Sigmoid colon (tissue), 7 donors: ENCODE results near the gene LRP1B. TPM values are rescaled to one million over a fixed set of nuclear protein-coding genes. Genes with fewer than 3 reads are reported as not detected.

ENCODE experiments used
- DNase-seq: peaks from one replicate; pipeline ENCODE4 v3.0.0-alpha.2; 2019
- H3K27ac ChIP-seq, 4 donors: fragments of 200-600 bp; sonication (generic); one replicate each; pipeline ENCODE4 v1.5.1; 2016 to 2019; ENCODE audit warnings: mild to moderate bottlenecking in 1 of 4
- H3K27me3 ChIP-seq, 3 donors: fragments of 200-600 bp; sonication (generic); one replicate each; pipeline ENCODE4 v1.5.1; 2019; ENCODE audit warnings: mild to moderate bottlenecking in 1 of 3
- H3K36me3 ChIP-seq, 4 donors: fragments of 200-600 bp; sonication (generic); one replicate each; pipeline ENCODE4 v1.5.1; 2016 to 2019
- H3K4me1 ChIP-seq, 4 donors: fragments of 200-600 bp; sonication (generic); one replicate each; pipeline ENCODE4 v1.5.1; 2017 to 2019
- H3K4me3 ChIP-seq, 4 donors: fragments of 200-600 bp; sonication (generic); one replicate each; pipeline ENCODE4 v1.5.1; 2017 to 2019; ENCODE audit warnings: mild to moderate bottlenecking in 2 of 4, moderate library complexity in 1 of 4
- H3K9me3 ChIP-seq, 4 donors: fragments of 200-600 bp in 3 of 4; sonication (generic) in 3 of 4; one replicate each; pipeline versions ENCODE4 v1.5.1 to v1.6.1; 2013 to 2019
- CTCF ChIP-seq, 4 experiments: fragments of 450-650 bp in 3 of 4; fragments of 200-600 bp in 1 of 4; IDR thresholded peaks; one replicate each; pipeline ENCODE4 v1.5.1; 2016 to 2019; ENCODE audit warnings: antibody characterized with exemption in 4 of 4, mild to moderate bottlenecking in 3 of 4, moderate library complexity in 2 of 4
- EP300 ChIP-seq, 4 donors: sonication (generic); formaldehyde crosslinking; IDR thresholded peaks; one replicate each; pipeline ENCODE4 v1.6.1; 2017; ENCODE audit warnings: antibody characterized with exemption in 4 of 4
- POLR2A ChIP-seq, 2 donors: fragments of 450-650 bp; IDR thresholded peaks; one replicate each; pipeline ENCODE4 v1.6.1; 2016; ENCODE audit warnings: antibody characterized with exemption in 2 of 2, mild to moderate bottlenecking in 2 of 2, moderate library complexity in 2 of 2
- POLR2AphosphoS5 ChIP-seq, 4 donors: sonication (generic); formaldehyde crosslinking; IDR thresholded peaks; one replicate each; pipeline ENCODE4 v1.6.1; 2017; ENCODE audit warnings: antibody characterized with exemption in 4 of 4
- WGBS, 2 donors: extraction: QIAGEN DNeasy Blood & Tissue Kit; methylation state at CpG; one replicate each; pipeline ENCODE4 v1.1.7; 2013; 5-methylcytosine and 5-hydroxymethylcytosine counted together
- intact Hi-C: fragments of 100-400 bp; cut with DNase I; formaldehyde crosslinking; loops from one replicate; pipeline ENCODE4 v1.15.1; 2023
- polyA plus RNA-seq, 3 donors: library from polyadenylated mRNA; stranded (reverse); fragments of 200-250 nt; gene quantifications; one replicate each; pipeline ENCODE4 v1.2.3, GENCODE V29; 2013
- total RNA-seq, 4 donors: library from RNA; depleted of rRNA; stranded (reverse); fragments of >200 nt; gene quantifications; one replicate each; pipeline ENCODE4 v1.1.0, GENCODE V29; 2016
- donor health status: healthy with polysubstance abuse.
- donor health status: Bipolar disorder and iron deficiency.
- donor health status: healthy.

Gene LRP1B
- total and polyA plus RNA-seq, 7 donors, result 0.06 to 5.1 (median 2.0) TPM; not detected in 1

GRCh38 chr2:141943918-141944317, 186.9 kb downstream of the LRP1B start:
- Histone ChIP-seq H3K36me3 (no peaks in the 10 kb centered on the region), H3K27me3 (no peaks in the 10 kb centered on the region), H3K9me3 (no peaks in the 10 kb centered on the region), H3K4me3 (no peak overlapping the region), H3K4me1 (no peaks in the 10 kb centered on the region), H3K27ac (no peak overlapping the region)
- WGBS, 2 donors, result 58 to 71% methylated on average over 7 of the region's 7 CpGs
- intact Hi-C loops, result no loop called here
- TF ChIP-seq CTCF (IDR thresholded peaks at IDR 0.05), result no peak
- no peak for TF ChIP-seq POLR2A (IDR thresholded peaks at IDR 0.05)
- no peak for TF ChIP-seq POLR2AphosphoS5 (IDR thresholded peaks at IDR 0.05)
- no peak for TF ChIP-seq EP300 (IDR thresholded peaks at IDR 0.05)
- DNase-seq, result no peak

DNA sequence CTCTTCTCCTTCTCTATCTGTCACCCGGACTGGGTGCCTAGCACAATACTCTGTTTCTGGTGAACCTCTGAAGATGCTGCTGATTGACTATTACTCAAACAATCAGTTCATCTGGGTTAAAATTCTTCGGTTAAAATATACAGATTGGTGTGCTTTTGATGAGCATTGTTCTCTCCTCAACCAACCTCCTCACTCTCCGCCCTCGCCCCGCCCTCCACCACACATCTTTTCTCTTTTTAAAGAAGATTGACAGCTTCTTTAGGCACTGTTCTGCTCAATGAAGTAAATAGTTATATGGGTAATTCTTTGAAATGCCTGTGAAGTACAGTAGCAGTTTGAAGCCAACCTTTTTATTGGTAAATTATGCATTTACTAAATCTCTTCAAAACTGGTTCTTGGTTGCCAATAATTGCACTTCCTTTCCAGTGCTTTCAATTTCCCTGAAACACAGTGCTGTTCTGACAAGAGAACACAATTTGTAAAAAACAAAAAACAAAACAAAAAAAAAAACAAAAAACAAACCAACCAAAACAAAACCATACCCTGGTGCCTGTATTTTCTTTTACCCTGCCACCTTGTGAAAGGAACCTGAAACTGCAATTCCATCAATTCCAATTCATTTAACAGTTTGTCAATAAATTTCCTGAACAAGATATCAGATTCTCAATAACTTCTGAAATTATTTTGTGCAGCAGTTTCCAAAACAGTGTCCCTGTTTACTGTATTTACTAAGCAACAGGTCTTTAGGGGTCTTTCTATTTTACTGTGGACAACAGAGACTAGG, 188.6 kb downstream of the LRP1B start:
- no peaks in the 10 kb centered on the region for H3K4me1 ChIP-seq
- no peaks in the 10 kb centered on the region for H3K27me3 ChIP-seq
- no peak overlapping the region for H3K27ac ChIP-seq
- intact Hi-C loops, result no loop called here
- H3K36me3 ChIP-seq, result no peaks in the 10 kb centered on the region
- no peak for TF ChIP-seq POLR2A (IDR thresholded peaks at IDR 0.05)
- TF ChIP-seq CTCF (IDR thresholded peaks at IDR 0.05), result no peak
- TF ChIP-seq EP300 (IDR thresholded peaks at IDR 0.05), result no peak
- no peak for TF ChIP-seq POLR2AphosphoS5 (IDR thresholded peaks at IDR 0.05)
- H3K9me3 ChIP-seq, result no peaks in the 10 kb centered on the region
- WGBS, 2 donors, result 63 to 76% methylated on average over 5 of the region's 5 CpGs
- DNase-seq, result no peak
- no peak overlapping the region for H3K4me3 ChIP-seq

DNA sequence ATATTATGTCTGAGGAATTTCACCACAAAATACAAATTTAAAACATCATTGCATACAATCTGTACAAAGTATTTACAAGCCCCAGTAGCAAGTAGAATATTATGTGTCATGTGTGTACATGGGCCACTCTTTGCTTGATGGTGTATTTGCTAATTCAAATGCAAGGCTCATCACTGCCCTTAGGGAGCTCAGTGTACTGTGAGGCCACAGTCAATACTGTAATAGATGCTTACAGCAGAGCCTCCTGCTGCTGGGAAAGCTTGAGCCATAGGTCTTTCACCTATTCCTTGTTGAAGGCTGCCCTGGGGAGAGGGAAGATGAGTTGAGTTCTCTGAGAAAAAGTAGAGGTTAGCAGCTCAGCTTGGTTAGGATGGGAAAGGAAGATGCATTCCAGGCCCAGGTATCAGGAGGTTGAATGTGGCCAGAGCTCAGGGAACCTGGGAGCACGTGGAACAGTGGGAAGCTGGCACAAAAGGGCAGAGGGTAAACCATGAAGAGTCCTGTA, 189.6 kb downstream of the LRP1B start:
- Histone ChIP-seq H3K4me1 (no peaks in the 10 kb centered on the region), H3K36me3 (no peaks in the 10 kb centered on the region), H3K27me3 (no peaks in the 10 kb centered on the region), H3K9me3 (no peaks in the 10 kb centered on the region), H3K4me3 (no peak overlapping the region), H3K27ac (no peak overlapping the region)
- TF ChIP-seq POLR2A (IDR thresholded peaks at IDR 0.05), result no peak
- TF ChIP-seq POLR2AphosphoS5 (IDR thresholded peaks at IDR 0.05), result no peak
- TF ChIP-seq EP300 (IDR thresholded peaks at IDR 0.05), result no peak
- 48 to 67% methylated on average over 1 of the region's 1 CpG for WGBS, 2 donors
- DNase-seq, result no peak
- intact Hi-C loops, result no loop called here

DNA sequence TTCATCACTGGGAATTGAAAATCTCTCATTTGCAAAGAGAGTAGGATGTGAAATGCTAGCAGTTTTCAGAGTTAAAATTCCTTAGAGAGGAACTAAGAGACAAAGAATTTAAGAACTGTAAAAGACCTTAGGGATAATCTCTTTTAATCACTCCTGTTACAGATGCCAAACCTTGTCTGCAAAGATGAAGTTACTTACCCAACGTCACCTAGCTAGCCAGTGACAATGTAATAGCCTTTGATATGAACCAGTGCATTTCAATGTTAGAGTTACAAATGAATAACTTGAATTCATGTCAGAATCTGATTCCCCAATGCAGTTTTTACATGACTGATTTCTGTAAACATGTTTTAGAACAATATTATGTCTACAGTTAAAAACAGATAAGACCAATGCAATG, 190.1 kb downstream of the LRP1B start:
- H3K27me3 ChIP-seq, result no peaks in the 10 kb centered on the region
- no peak for TF ChIP-seq CTCF (IDR thresholded peaks at IDR 0.05)
- no peak for TF ChIP-seq POLR2AphosphoS5 (IDR thresholded peaks at IDR 0.05)
- no peak for TF ChIP-seq EP300 (IDR thresholded peaks at IDR 0.05)
- TF ChIP-seq POLR2A (IDR thresholded peaks at IDR 0.05), result no peak
- 51 to 70% methylated on average over 1 of the region's 1 CpG for WGBS, 2 donors
- H3K36me3 ChIP-seq, result no peaks in the 10 kb centered on the region
- intact Hi-C loops, result no loop called here
- H3K4me3 ChIP-seq, result no peak overlapping the region
- no peaks in the 10 kb centered on the region for H3K4me1 ChIP-seq
- DNase-seq, result no peak
- no peak overlapping the region for H3K27ac ChIP-seq
- no peaks in the 10 kb centered on the region for H3K9me3 ChIP-seq

DNA sequence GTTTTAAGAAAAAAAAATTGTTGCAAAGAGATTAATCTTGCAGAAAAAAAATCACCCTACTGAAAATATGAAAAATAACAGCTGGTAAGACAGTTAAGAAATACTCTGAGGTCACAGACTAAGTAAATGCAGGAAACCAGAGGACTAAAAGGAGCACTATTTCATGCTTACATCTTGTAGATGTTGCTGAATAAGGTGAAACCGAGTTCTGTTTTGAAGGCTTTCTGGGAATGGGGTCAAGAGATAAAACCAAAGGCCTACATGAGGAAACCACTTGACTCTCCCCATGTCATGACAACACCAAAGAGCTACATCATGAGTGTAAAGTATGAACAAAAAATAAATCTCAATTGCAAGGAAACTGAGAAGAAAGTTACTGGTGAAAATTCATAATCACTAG, 197.6 kb downstream of the LRP1B start:
- no peaks in the 10 kb centered on the region for H3K4me1 ChIP-seq
- WGBS, 2 donors, result 62 to 63% methylated on average over 1 of the region's 1 CpG
- no peak for TF ChIP-seq POLR2AphosphoS5 (IDR thresholded peaks at IDR 0.05)
- no peak for TF ChIP-seq POLR2A (IDR thresholded peaks at IDR 0.05)
- no peak for TF ChIP-seq EP300 (IDR thresholded peaks at IDR 0.05)
- TF ChIP-seq CTCF (IDR thresholded peaks at IDR 0.05), result no peak
- no peaks in the 10 kb centered on the region for H3K27me3 ChIP-seq
- H3K36me3 ChIP-seq, result no peaks in the 10 kb centered on the region
- H3K27ac ChIP-seq, result no peak overlapping the region
- DNase-seq, result no peak
- intact Hi-C loops, result no loop called here
- H3K4me3 ChIP-seq, result no peak overlapping the region
- H3K9me3 ChIP-seq, result no peaks in the 10 kb centered on the region
